ENCODE measurements around the gene CMC4.

DNA sequence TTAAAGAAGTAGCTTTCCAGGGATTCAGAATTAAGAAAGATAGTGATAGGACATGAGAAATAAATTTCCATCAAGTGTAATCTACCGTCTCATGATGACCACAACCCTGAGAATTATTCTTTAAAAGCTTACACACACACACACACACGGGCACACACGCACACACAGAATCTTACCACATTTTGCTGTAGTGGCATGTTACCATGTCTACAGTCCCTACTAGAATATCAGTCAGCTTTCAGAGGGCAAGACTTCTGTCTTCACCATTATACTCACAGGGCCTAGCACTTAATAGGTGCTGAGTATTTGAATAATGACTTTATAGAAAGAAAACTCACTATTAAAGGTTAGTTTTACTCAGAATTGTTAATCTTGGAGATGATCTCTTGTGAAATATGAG, 15.4 kb downstream of the CMC4 start:
- TF ChIP-seq CTCF (IDR thresholded peaks at IDR 0.05), result no peak
- no peak for TF ChIP-seq POLR2AphosphoS5 (IDR thresholded peaks at IDR 0.05; ENCODE audit: insufficient read depth in 1 of 2, low read depth in 1 of 2)
- no peak for TF ChIP-seq POLR2A (IDR thresholded peaks at IDR 0.05)
